Astrocyte (in vitro differentiated cells and primary cell): ENCODE results near the gene GIT1. TPM values are rescaled to one million over a fixed set of nuclear protein-coding genes. Genes with fewer than 3 reads are reported as not detected.

Experiments
- DNase-seq: peaks from one replicate; pipeline ENCODE4 v3.0.0-alpha.2; 2010; ENCODE audit warnings: low read depth
- FAIRE-seq: peaks from 2 replicates; lab custom pipeline; 2011; peaks lifted over from hg19 to GRCh38; lab: Jason Lieb, UNC
- H2AFZ ChIP-seq: 2 replicates; pipeline ENCODE4 v1.6.0; 2012; ENCODE audit warnings: low read depth, low read length, inconsistent platforms
- H3K27ac ChIP-seq: 2 replicates; pipeline ENCODE4 v1.5.1; 2011; ENCODE audit warnings: low read depth, low read length, inconsistent platforms
- H3K27me3 ChIP-seq: 2 replicates; pipeline ENCODE4 v1.6.0; 2011; ENCODE audit warnings: low read length, inconsistent platforms; ENCODE audit not compliant: insufficient read depth
- H3K36me3 ChIP-seq: 2 replicates; pipeline ENCODE4 v1.5.1; 2011; ENCODE audit warnings: low read length, inconsistent platforms; ENCODE audit not compliant: insufficient read depth
- H3K4me1 ChIP-seq: 2 replicates; pipeline ENCODE4 v1.5.1; 2011; ENCODE audit warnings: low read length, inconsistent platforms; ENCODE audit not compliant: insufficient read depth
- H3K4me2 ChIP-seq: 2 replicates; pipeline ENCODE4 v1.6.0; 2012; ENCODE audit warnings: low read length, inconsistent platforms
- H3K4me3 ChIP-seq: 2 replicates; pipeline ENCODE4 v1.5.1; 2011; ENCODE audit warnings: low read depth, mild to moderate bottlenecking, low read length, inconsistent platforms; ENCODE audit not compliant: insufficient read depth
- H3K79me2 ChIP-seq: 2 replicates; pipeline ENCODE4 v1.6.0; 2012; ENCODE audit warnings: mild to moderate bottlenecking, low read length, inconsistent platforms; ENCODE audit not compliant: insufficient read depth
- H3K9ac ChIP-seq: 2 replicates; pipeline ENCODE4 v1.6.0; 2012; ENCODE audit warnings: mild to moderate bottlenecking, low read length, inconsistent platforms
- H3K9me3 ChIP-seq: 2 replicates; pipeline ENCODE4 v1.5.1; 2012; ENCODE audit warnings: low read depth, mild to moderate bottlenecking, low read length, inconsistent platforms; ENCODE audit not compliant: insufficient read depth
- H4K20me1 ChIP-seq: 2 replicates; pipeline ENCODE4 v1.6.0; 2012; ENCODE audit warnings: low read length, inconsistent platforms; ENCODE audit not compliant: insufficient read depth
- H3K27ac Mint-ChIP-seq: one replicate; pipeline ENCODE4 v1.8.0; 2021; ENCODE audit warnings: mild to moderate bottlenecking, mixed read lengths; ENCODE audit not compliant: unreplicated experiment
- H3K27me3 Mint-ChIP-seq: one replicate; pipeline ENCODE4 v1.8.0; 2021; ENCODE audit warnings: low read depth, mixed read lengths; ENCODE audit not compliant: unreplicated experiment
- H3K36me3 Mint-ChIP-seq: one replicate; pipeline ENCODE4 v1.8.0; 2021; ENCODE audit warnings: low read depth, mixed read lengths; ENCODE audit not compliant: unreplicated experiment
- H3K4me1 Mint-ChIP-seq: one replicate; pipeline ENCODE4 v1.8.0; 2021; ENCODE audit warnings: low read depth, mixed read lengths; ENCODE audit not compliant: unreplicated experiment
- H3K4me3 Mint-ChIP-seq: one replicate; pipeline ENCODE4 v1.8.0; 2021; ENCODE audit warnings: mild to moderate bottlenecking, moderate library complexity, mixed read lengths; ENCODE audit not compliant: unreplicated experiment
- H3K9me3 Mint-ChIP-seq: one replicate; pipeline ENCODE4 v1.8.0; 2021; ENCODE audit warnings: mild to moderate bottlenecking, mixed read lengths; ENCODE audit not compliant: unreplicated experiment
- EZH2 ChIP-seq: IDR thresholded peaks from 2 replicates; pipeline ENCODE4 v1.6.1; 2012; ENCODE audit warnings: mild to moderate bottlenecking, low read length, inconsistent platforms; ENCODE audit not compliant: insufficient read depth
- total RNA-seq: library from RNA; stranded (reverse); gene quantifications from 2 replicates; pipeline ENCODE4 v1.2.1, GENCODE V29; 2021
- TF ChIP-seq, protein P1 (sequence below): IDR thresholded peaks from 2 replicates; pipeline ENCODE4 v1.5.1; 2011; ENCODE audit warnings: low read depth, mild to moderate bottlenecking, inconsistent platforms, low read length, moderate library complexity; ENCODE audit not compliant: insufficient read depth

GIT1 gene
- total RNA-seq, 1 donor from 2014 or later, result 52.2 TPM

GRCh38 chr17:29607557-29608195, 18.2 kb upstream of the GIT1 start:
- no peaks in the 10 kb centered on the region for H3K27me3 Mint-ChIP-seq
- H3K27ac Mint-ChIP-seq, result no peak overlapping the region
- Histone ChIP-seq H3K4me2 (no peak overlapping the region), H3K9ac (no peak overlapping the region), H3K27ac (no peak overlapping the region), H3K4me1 (no peaks in the 10 kb centered on the region), H3K27me3 (no peaks in the 10 kb centered on the region), H3K4me3 (no peak overlapping the region), H4K20me1 (peaks cover 3% of the 10 kb centered on the region), H3K9me3 (no peaks in the 10 kb centered on the region), H3K36me3 (no peaks in the 10 kb centered on the region), H3K79me2 (no peaks in the 10 kb centered on the region), H2AFZ (no peak overlapping the region)
- H3K4me3 Mint-ChIP-seq, result no peak overlapping the region
- FAIRE-seq (no peak), DNase-seq (no peak)
- H3K36me3 Mint-ChIP-seq, result no peaks in the 10 kb centered on the region
- no peak for TF ChIP-seq EZH2
- TF ChIP-seq, protein P1, sequence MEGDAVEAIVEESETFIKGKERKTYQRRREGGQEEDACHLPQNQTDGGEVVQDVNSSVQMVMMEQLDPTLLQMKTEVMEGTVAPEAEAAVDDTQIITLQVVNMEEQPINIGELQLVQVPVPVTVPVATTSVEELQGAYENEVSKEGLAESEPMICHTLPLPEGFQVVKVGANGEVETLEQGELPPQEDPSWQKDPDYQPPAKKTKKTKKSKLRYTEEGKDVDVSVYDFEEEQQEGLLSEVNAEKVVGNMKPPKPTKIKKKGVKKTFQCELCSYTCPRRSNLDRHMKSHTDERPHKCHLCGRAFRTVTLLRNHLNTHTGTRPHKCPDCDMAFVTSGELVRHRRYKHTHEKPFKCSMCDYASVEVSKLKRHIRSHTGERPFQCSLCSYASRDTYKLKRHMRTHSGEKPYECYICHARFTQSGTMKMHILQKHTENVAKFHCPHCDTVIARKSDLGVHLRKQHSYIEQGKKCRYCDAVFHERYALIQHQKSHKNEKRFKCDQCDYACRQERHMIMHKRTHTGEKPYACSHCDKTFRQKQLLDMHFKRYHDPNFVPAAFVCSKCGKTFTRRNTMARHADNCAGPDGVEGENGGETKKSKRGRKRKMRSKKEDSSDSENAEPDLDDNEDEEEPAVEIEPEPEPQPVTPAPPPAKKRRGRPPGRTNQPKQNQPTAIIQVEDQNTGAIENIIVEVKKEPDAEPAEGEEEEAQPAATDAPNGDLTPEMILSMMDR, result no peak
- H3K9me3 Mint-ChIP-seq, result no peaks in the 10 kb centered on the region
- H3K4me1 Mint-ChIP-seq, result no peaks in the 10 kb centered on the region

DNA sequence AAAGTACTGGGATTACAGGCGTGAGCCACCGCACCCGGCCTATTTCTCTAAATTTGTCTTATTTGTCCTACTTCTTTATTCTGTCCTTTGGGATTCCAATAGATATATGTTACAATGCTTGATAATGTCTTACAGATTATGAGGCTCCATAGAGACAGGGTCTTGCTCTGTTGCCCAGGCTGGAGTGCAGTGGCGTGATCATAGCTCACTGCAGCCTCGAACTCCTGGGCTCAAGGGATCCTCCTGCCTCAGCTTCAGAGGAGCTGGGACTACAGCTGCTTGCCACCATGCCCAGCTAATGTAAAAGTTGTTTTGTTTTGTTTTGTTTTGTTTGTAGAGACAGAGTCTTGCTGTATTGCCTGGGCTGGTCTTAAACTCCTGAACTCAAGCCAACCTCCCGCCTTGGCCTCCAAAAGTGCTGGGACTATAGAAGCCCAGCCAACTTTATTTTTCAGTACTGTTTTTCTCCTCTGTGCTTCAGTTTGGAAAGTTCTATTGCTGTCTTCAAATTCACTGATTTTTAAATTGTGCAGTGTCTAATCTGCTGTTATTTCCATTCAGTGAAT, 13.7 kb upstream of the GIT1 start:
- Mint-ChIP-seq H3K27ac (no peak overlapping the region), H3K27me3 (no peaks in the 10 kb centered on the region), H3K36me3 (no peaks in the 10 kb centered on the region), H3K4me3 (no peak overlapping the region), H3K9me3 (no peaks in the 10 kb centered on the region), H3K4me1 (no peaks in the 10 kb centered on the region)
- Histone ChIP-seq H2AFZ (no peak overlapping the region), H3K4me3 (no peak overlapping the region), H3K79me2 (no peaks in the 10 kb centered on the region), H3K36me3 (no peaks in the 10 kb centered on the region), H3K27ac (no peak overlapping the region), H3K27me3 (no peaks in the 10 kb centered on the region), H4K20me1 (peaks cover 15% of the 10 kb centered on the region), H3K9me3 (no peaks in the 10 kb centered on the region), H3K9ac (no peak overlapping the region), H3K4me2 (no peak overlapping the region), H3K4me1 (no peaks in the 10 kb centered on the region)
- FAIRE-seq (no peak), DNase-seq (no peak)
- no peak for TF ChIP-seq EZH2
- TF ChIP-seq, protein P1, result no peak
